GM12891 (cell line): ENCODE measurements around the gene ELMO1.

Experiments
- DNase-seq: peaks from one replicate; pipeline ENCODE4 v3.0.0; 2011; ENCODE audit warnings: low spot score; ENCODE audit not compliant: insufficient read length
- FAIRE-seq: peaks from 2 replicates; lab custom pipeline; 2011; peaks lifted over from hg19 to GRCh38; lab: Jason Lieb, UNC
- PAX5 ChIP-seq: IDR thresholded peaks from 2 replicates; pipeline ENCODE4 v1.6.1; 2011; ENCODE audit warnings: low read length, moderate library complexity, mild to moderate bottlenecking; ENCODE audit not compliant: insufficient read depth, severe bottlenecking
- POLR2A ChIP-seq: IDR thresholded peaks from 2 replicates; pipeline ENCODE4 v1.6.1; 2011; ENCODE audit warnings: low read depth, low read length, control low read depth
- POLR2AphosphoS5 ChIP-seq: IDR thresholded peaks from 2 replicates; pipeline ENCODE4 v1.6.1; 2011; ENCODE audit warnings: low read depth, low read length, control low read depth
- POU2F2 ChIP-seq: IDR thresholded peaks from 2 replicates; pipeline ENCODE4 v1.6.1; 2011; ENCODE audit warnings: low read depth, mild to moderate bottlenecking, control low read depth, low read length, moderate library complexity
- SPI1 ChIP-seq: IDR thresholded peaks from 2 replicates; pipeline ENCODE4 v1.6.1; 2011; ENCODE audit warnings: low read depth, low read length, control low read depth
- TAF1 ChIP-seq: IDR thresholded peaks from 2 replicates; pipeline ENCODE4 v1.6.1; 2011; ENCODE audit warnings: low read depth, low read length, control low read depth

The ELMO1 gene

GRCh38 chr7:36970551-36971514 is 477.8 kb downstream of the ELMO1 start:
- DNase-seq = no peak
- no peak for FAIRE-seq
- no peak for TF ChIP-seq POU2F2
- no peak for TF ChIP-seq POLR2A
- no peak for TF ChIP-seq SPI1
- no peak for TF ChIP-seq PAX5
- TF ChIP-seq POLR2AphosphoS5 = no peak
- no peak for TF ChIP-seq TAF1

- TF ChIP-seq POLR2AphosphoS5 = no peak
- no peak for TF ChIP-seq POU2F2
- TF ChIP-seq TAF1 = no peak
- peak; percentile 3; the same call in 1 of the 2 replicates for TF ChIP-seq SPI1
- no peak for DNase-seq
- FAIRE-seq = no peak
These were observed 479.3 kb downstream of the ELMO1 start for GRCh38 chr7:36969376-36969775.

- DNase-seq (no peak), FAIRE-seq (peak; percentile 43)
- TF ChIP-seq POU2F2 = no peak
- no peak for TF ChIP-seq SPI1
- TF ChIP-seq POLR2AphosphoS5 = no peak
- TF ChIP-seq TAF1 = no peak
- no peak for TF ChIP-seq POLR2A
- TF ChIP-seq PAX5 = no peak
These were observed 481.3 kb downstream of the ELMO1 start for GRCh38 chr7:36967387-36967786.

- TF ChIP-seq PAX5 (no peak), SPI1 (no peak)
- no peak for DNase-seq
- no peak for FAIRE-seq
These were observed 482.0 kb downstream of the ELMO1 start for GRCh38 chr7:36966636-36967035.

- no peak for FAIRE-seq
- no peak for TF ChIP-seq POU2F2
- TF ChIP-seq TAF1 = no peak
- TF ChIP-seq POLR2AphosphoS5 = no peak
- no peak for TF ChIP-seq SPI1
- no peak for TF ChIP-seq POLR2A
- no peak for TF ChIP-seq PAX5
- DNase-seq = no peak
These were observed 482.6 kb downstream of the ELMO1 start for GRCh38 chr7:36966039-36966438.

- TF ChIP-seq POU2F2 (no peak), PAX5 (no peak), POLR2AphosphoS5 (no peak), SPI1 (no peak), TAF1 (no peak)
- no peak for FAIRE-seq
- DNase-seq = no peak
These were observed 483.0 kb downstream of the ELMO1 start for GRCh38 chr7:36965625-36966024.

GRCh38 chr7:36964297-36964696 is 484.4 kb downstream of the ELMO1 start:
- TF ChIP-seq PAX5 = no peak
- TF ChIP-seq POLR2AphosphoS5 = no peak
- no peak for TF ChIP-seq SPI1
- TF ChIP-seq POU2F2 = no peak
- no peak for TF ChIP-seq TAF1
- TF ChIP-seq POLR2A = no peak
- FAIRE-seq (no peak), DNase-seq (no peak)

GRCh38 chr7:36962367-36962766 is 486.3 kb downstream of the ELMO1 start:
- TF ChIP-seq POLR2A = no peak
- no peak for TF ChIP-seq POLR2AphosphoS5
- no peak for TF ChIP-seq SPI1
- TF ChIP-seq TAF1 = no peak
- TF ChIP-seq PAX5 = no peak
- no peak for TF ChIP-seq POU2F2
- FAIRE-seq = no peak
- no peak for DNase-seq

- TF ChIP-seq SPI1 (no peak), PAX5 (no peak), POU2F2 (no peak), TAF1 (no peak), POLR2A (no peak), POLR2AphosphoS5 (no peak)
- FAIRE-seq (no peak), DNase-seq (no peak)
These were observed 487.0 kb downstream of the ELMO1 start for GRCh38 chr7:36961693-36962092.

GRCh38 chr7:36961097-36961496 is 487.6 kb downstream of the ELMO1 start:
- FAIRE-seq = no peak
- no peak for DNase-seq
- no peak for TF ChIP-seq POU2F2
- no peak for TF ChIP-seq TAF1
- TF ChIP-seq PAX5 = no peak
- no peak for TF ChIP-seq POLR2AphosphoS5
- TF ChIP-seq POLR2A = no peak

GRCh38 chr7:36960105-36960504 is 488.6 kb downstream of the ELMO1 start:
- DNase-seq (no peak), FAIRE-seq (no peak)
- TF ChIP-seq POLR2AphosphoS5 = no peak
- no peak for TF ChIP-seq POLR2A
- no peak for TF ChIP-seq SPI1
- TF ChIP-seq TAF1 = no peak
- no peak for TF ChIP-seq POU2F2
- no peak for TF ChIP-seq PAX5
